ENCODE measurements around the gene SUSD1.

GRCh38 chr9:112111461-112111860 lies 63.6 kb downstream of the SUSD1 start:
- no peak for TF ChIP-seq CTCF (IDR thresholded peaks at IDR 0.05; ENCODE audit: poor library complexity)
- no peak for TF ChIP-seq EZH2 (IDR thresholded peaks at IDR 0.05; ENCODE audit: borderline replicate concordance)
